Stimulated activated naive CD8-positive, alpha-beta T cell treated with anti-CD3 and anti-CD28 coated beads, Interleukin-15, Interleukin-2, amounts not matched to agents 100 U/mL and 50 U/mL, for 24 hours (primary cell): ENCODE measurements around the gene DLGAP4.
A peak's percentile ranks its signal among the peaks of the same experiment; 100 is the strongest.

Experiments
- ATAC-seq: fragments of 150-1000 bp; cut with Tn5 transposase; one replicate; pipeline ENCODE4 v1.10.0; 2021
- DNase-seq: peaks from one replicate; pipeline ENCODE4 v3.0.0; 2021

Gene DLGAP4

GRCh38 chr20:36411861-36412454 is 105.8 kb downstream of the DLGAP4 start:
- ATAC-seq (no peak), DNase-seq (no peak)

- DNase-seq: no peak
- no peak for ATAC-seq
Observed at GRCh38 chr20:36415475-36416002, 109.4 kb downstream of the DLGAP4 start.

GRCh38 chr20:36418711-36419110 is 112.6 kb downstream of the DLGAP4 start:
- ATAC-seq: no peak
- no peak for DNase-seq

- DNase-seq (no peak), ATAC-seq (no peak)
Observed at GRCh38 chr20:36421641-36422040, 115.5 kb downstream of the DLGAP4 start.

- DNase-seq (no peak), ATAC-seq (no peak)
Observed at GRCh38 chr20:36424314-36424713, 118.2 kb downstream of the DLGAP4 start.

GRCh38 chr20:36425166-36425565 is 119.0 kb downstream of the DLGAP4 start:
- DNase-seq (no peak), ATAC-seq (no peak)

- ATAC-seq (no peak), DNase-seq (no peak)
Observed at GRCh38 chr20:36431604-36432003, 125.5 kb downstream of the DLGAP4 start.

GRCh38 chr20:36432096-36432495 is 126.0 kb downstream of the DLGAP4 start:
- DNase-seq (no peak), ATAC-seq (no peak)

GRCh38 chr20:36434383-36434782 is 128.2 kb downstream of the DLGAP4 start:
- no peak for ATAC-seq
- DNase-seq: no peak

GRCh38 chr20:36435124-36435523 is 129.0 kb downstream of the DLGAP4 start:
- DNase-seq: no peak
- ATAC-seq: no peak

GRCh38 chr20:36435592-36436541 is 129.7 kb downstream of the DLGAP4 start:
- DNase-seq (peak; percentile 86), ATAC-seq (peak; percentile 79)

- peak; percentile 80 for DNase-seq
- peak; percentile 41 for ATAC-seq
Observed at GRCh38 chr20:36439040-36439730, 133.0 kb downstream of the DLGAP4 start.

GRCh38 chr20:36439731-36440072 is 133.6 kb downstream of the DLGAP4 start:
- DNase-seq (no peak), ATAC-seq (no peak)

- ATAC-seq: no peak
- DNase-seq: no peak
Observed at GRCh38 chr20:36440370-36441026, 134.4 kb downstream of the DLGAP4 start.

- DNase-seq (no peak), ATAC-seq (no peak)
Observed at GRCh38 chr20:36441027-36441414, 134.9 kb downstream of the DLGAP4 start.

GRCh38 chr20:36441416-36441815 is 135.3 kb downstream of the DLGAP4 start:
- ATAC-seq (no peak), DNase-seq (no peak)

- no peak for ATAC-seq
- no peak for DNase-seq
Observed at GRCh38 chr20:36445847-36446246, 139.7 kb downstream of the DLGAP4 start.

GRCh38 chr20:36446557-36446956 is 140.4 kb downstream of the DLGAP4 start:
- DNase-seq: no peak
- no peak for ATAC-seq

- ATAC-seq: no peak
- DNase-seq: no peak
Observed at GRCh38 chr20:36447101-36447500, 141.0 kb downstream of the DLGAP4 start.

- ATAC-seq (no peak), DNase-seq (no peak)
Observed at GRCh38 chr20:36449663-36450062, 143.5 kb downstream of the DLGAP4 start.

GRCh38 chr20:36454332-36454697 is 148.2 kb downstream of the DLGAP4 start:
- ATAC-seq (no peak), DNase-seq (no peak)

- ATAC-seq: no peak
- DNase-seq: no peak
Observed at GRCh38 chr20:36454698-36455427, 148.7 kb downstream of the DLGAP4 start.
